H9 (cell line): Measurements from ENCODE around the gene SORCS2. TPM values are rescaled to one million over a fixed set of nuclear protein-coding genes. Genes with fewer than 3 reads are reported as not detected.

ENCODE experiments used
- DNase-seq: peaks from one replicate; pipeline ENCODE4 v3.0.0-alpha.2; 2017
- H2AFZ ChIP-seq: one replicate; pipeline ENCODE4 v1.6.1; 2013; ENCODE audit warnings: mild to moderate bottlenecking, low read length, control low read depth, moderate library complexity
- H2AK5ac ChIP-seq: 2 replicates; pipeline ENCODE4 v1.6.1; 2013; ENCODE audit warnings: low read length, control low read depth, mixed read lengths; ENCODE audit not compliant: insufficient read length
- H2BK120ac ChIP-seq: one replicate; pipeline ENCODE4 v1.6.1; 2013; ENCODE audit warnings: low read depth, mild to moderate bottlenecking, low read length, control low read depth, inconsistent platforms; ENCODE audit not compliant: poor library complexity, severe bottlenecking
- H2BK12ac ChIP-seq: 2 replicates; pipeline ENCODE4 v1.6.1; 2013; ENCODE audit warnings: low read length, control low read depth, mixed read lengths, low read depth; ENCODE audit not compliant: insufficient read length
- H2BK15ac ChIP-seq: 2 replicates; pipeline ENCODE4 v1.6.1; 2013; ENCODE audit warnings: low read depth, low read length, control low read depth
- H2BK20ac ChIP-seq: one replicate; pipeline ENCODE4 v1.6.1; 2013; ENCODE audit warnings: low read depth, mild to moderate bottlenecking, low read length, control low read depth, inconsistent platforms; ENCODE audit not compliant: poor library complexity, severe bottlenecking
- H2BK5ac ChIP-seq: 2 replicates; pipeline ENCODE4 v1.6.1; 2013; ENCODE audit warnings: low read length, control low read depth, mixed read lengths; ENCODE audit not compliant: insufficient read length
- H3K14ac ChIP-seq: 2 replicates; pipeline ENCODE4 v1.6.1; 2013; ENCODE audit warnings: low read length, control low read depth; ENCODE audit not compliant: insufficient read depth
- H3K18ac ChIP-seq: 2 replicates; pipeline ENCODE4 v1.6.1; 2013; ENCODE audit warnings: low read depth, mild to moderate bottlenecking, mixed read lengths, low read length, control low read depth; ENCODE audit not compliant: insufficient read length
- H3K23ac ChIP-seq: 2 replicates; pipeline ENCODE4 v1.6.1; 2013; ENCODE audit warnings: low read length, control low read depth, mixed read lengths, low read depth; ENCODE audit not compliant: insufficient read length
- H3K23me2 ChIP-seq: 2 replicates; pipeline ENCODE4 v1.6.1; 2013; ENCODE audit warnings: low read depth, mild to moderate bottlenecking, mixed read lengths, low read length, control low read depth; ENCODE audit not compliant: insufficient read length, poor library complexity, severe bottlenecking
- H3K27ac ChIP-seq: 2 replicates; pipeline ENCODE4 v1.5.1; 2013; ENCODE audit warnings: low read length, control low read depth, mixed read lengths, low read depth; ENCODE audit not compliant: insufficient read length
- H3K27me3 ChIP-seq: 2 replicates; pipeline ENCODE4 v1.6.1; 2013; ENCODE audit warnings: low read length, control low read depth, inconsistent platforms; ENCODE audit not compliant: insufficient read depth
- H3K4ac ChIP-seq: 2 replicates; pipeline ENCODE4 v1.6.1; 2013; ENCODE audit warnings: low read depth, mild to moderate bottlenecking, control low read depth, inconsistent platforms, low read length, moderate library complexity
- H3K4me1 ChIP-seq: 2 replicates; pipeline ENCODE4 v1.6.1; 2013; ENCODE audit warnings: low read length, control low read depth, inconsistent platforms; ENCODE audit not compliant: insufficient read depth
- H3K4me2 ChIP-seq: 2 replicates; pipeline ENCODE4 v1.6.1; 2013; ENCODE audit warnings: low read length, control low read depth, mixed read lengths; ENCODE audit not compliant: insufficient read length, insufficient read depth
- H3K56ac ChIP-seq: 2 replicates; pipeline ENCODE4 v1.6.1; 2013; ENCODE audit warnings: low read depth, mild to moderate bottlenecking, mixed read lengths, low read length, control low read depth; ENCODE audit not compliant: insufficient read length
- H3K79me1 ChIP-seq: 2 replicates; pipeline ENCODE4 v1.6.1; 2013; ENCODE audit warnings: low read depth, mild to moderate bottlenecking, moderate library complexity, low read length, control low read depth, inconsistent platforms; ENCODE audit not compliant: insufficient read depth, poor library complexity, severe bottlenecking
- H3K79me2 ChIP-seq: 2 replicates; pipeline ENCODE4 v1.6.1; 2013; ENCODE audit warnings: low read length, control low read depth, inconsistent platforms; ENCODE audit not compliant: insufficient read depth
- H3K9ac ChIP-seq: 2 replicates; pipeline ENCODE4 v1.6.1; 2013; ENCODE audit warnings: low read length, control low read depth, mixed read lengths; ENCODE audit not compliant: insufficient read length; ENCODE audit errors: extremely low read depth
- H3K9me3 ChIP-seq: one replicate; pipeline ENCODE4 v1.6.1; 2013; ENCODE audit warnings: low read depth, low read length, inconsistent platforms; ENCODE audit not compliant: control insufficient read depth
- H3T11ph ChIP-seq: one replicate; pipeline ENCODE4 v1.6.1; 2013; ENCODE audit warnings: mild to moderate bottlenecking, low read length, control low read depth, inconsistent platforms
- H4K20me1 ChIP-seq: one replicate; pipeline ENCODE4 v1.6.1; 2013; ENCODE audit not compliant: control insufficient read depth, insufficient read length, insufficient read depth
- H4K5ac ChIP-seq: 2 replicates; pipeline ENCODE4 v1.6.1; 2013; ENCODE audit warnings: low read depth, mild to moderate bottlenecking, mixed read lengths, low read length, control low read depth; ENCODE audit not compliant: insufficient read length
- H4K8ac ChIP-seq: replicated peaks from 2 replicates; pipeline ENCODE4 v1.6.1; 2013; ENCODE audit warnings: low read length, control low read depth, mixed read lengths, low read depth; ENCODE audit not compliant: insufficient read length
- H4K91ac ChIP-seq: 2 replicates; pipeline ENCODE4 v1.6.1; 2013; ENCODE audit warnings: low read depth, mild to moderate bottlenecking, moderate library complexity, mixed read lengths, low read length, control low read depth; ENCODE audit not compliant: insufficient read length
- H3K27ac Mint-ChIP-seq, 3 experiments: 2 replicates in 2 of 3; 3 replicates in 1 of 3; pipeline ENCODE4 v1.8.0; 2020 to 2021; ENCODE audit warnings: mixed read lengths in 3 of 3, mild to moderate bottlenecking in 1 of 3, moderate library complexity in 1 of 3
- H3K27me3 Mint-ChIP-seq: 2 replicates; pipeline ENCODE4 v1.8.0; 2021; ENCODE audit warnings: low read depth, mild to moderate bottlenecking, moderate library complexity, mixed read lengths
- H3K36me3 Mint-ChIP-seq, 3 experiments: 2 replicates in 2 of 3; 3 replicates in 1 of 3; pipeline ENCODE4 v1.8.0; 2020 to 2021; ENCODE audit warnings: low read depth in 3 of 3, mixed read lengths in 3 of 3; ENCODE audit not compliant: insufficient read depth in 1 of 3
- H3K4me1 Mint-ChIP-seq, 2 experiments: 2 replicates each; pipeline ENCODE4 v1.8.0; 2020; ENCODE audit warnings: mixed read lengths in 2 of 2
- H3K4me3 Mint-ChIP-seq, 2 experiments: 2 replicates in 1 of 2; 3 replicates in 1 of 2; pipeline ENCODE4 v1.8.0; 2020 to 2021; ENCODE audit warnings: mild to moderate bottlenecking in 2 of 2, mixed read lengths in 2 of 2, moderate library complexity in 1 of 2
- H3K9me3 Mint-ChIP-seq, 2 experiments: 2 replicates in 1 of 2; 3 replicates in 1 of 2; pipeline ENCODE4 v1.8.0; 2020; ENCODE audit warnings: mild to moderate bottlenecking in 2 of 2, mixed read lengths in 2 of 2, moderate library complexity in 1 of 2
- CTCF ChIP-seq: fragments of 200-600 bp; sonication (generic); conservative IDR thresholded peaks from 3 replicates; pipeline ENCODE4 v1.8.0; 2021; ENCODE audit warnings: antibody characterized with exemption, mild to moderate bottlenecking
- WGBS: extraction: QIAGEN DNeasy Blood & Tissue Kit; methylation state at CpG from one replicate; pipeline ENCODE4 v1.1.7; 2013; ENCODE audit warnings: missing lambda C conversion rate, low lambda C conversion rate, mixed read lengths; ENCODE audit not compliant: insufficient read length; ENCODE audit errors: extremely low coverage; 5-methylcytosine and 5-hydroxymethylcytosine counted together
- total RNA-seq: library from RNA; stranded (reverse); gene quantifications from 2 replicates; pipeline ENCODE4 v1.2.1, GENCODE V29; 2021

The SORCS2 gene
- total RNA-seq, 1 experiment from 2014 or later: 0.57 TPM

- Histone ChIP-seq H2AK5ac (no peak overlapping the region), H4K8ac (no peak overlapping the region), H3K23me2 (no peaks in the 10 kb centered on the region), H4K20me1 (no peaks in the 10 kb centered on the region), H2BK12ac (no peak overlapping the region), H3K14ac (no peak overlapping the region; the same call in 1 of the 2 replicates), H3K27ac (no peak overlapping the region), H2BK120ac (no peak overlapping the region), H3K4me1 (no peaks in the 10 kb centered on the region; the same call in 1 of the 2 replicates), H3K9ac (no peak overlapping the region), H3T11ph (no peak overlapping the region), H3K18ac (no peak overlapping the region), H3K4me2 (no peak overlapping the region), H3K9me3 (no peaks in the 10 kb centered on the region), H2AFZ (no peak overlapping the region), H2BK15ac (no peak overlapping the region), H3K79me1 (no peaks in the 10 kb centered on the region), H3K23ac (no peak overlapping the region), H4K5ac (no peak overlapping the region), H4K91ac (no peak overlapping the region), H2BK20ac (no peak overlapping the region), H3K27me3 (no peaks in the 10 kb centered on the region), H3K4ac (no peak overlapping the region), H3K79me2 (no peaks in the 10 kb centered on the region), H2BK5ac (no peak overlapping the region), H3K56ac (no peak overlapping the region)
- Mint-ChIP-seq H3K36me3 (no peaks in the 10 kb centered on the region), H3K9me3 (no peaks in the 10 kb centered on the region), H3K4me1 (peaks cover 26 to 31% of the 10 kb centered on the region in 2 experiments), H3K27ac (no peak overlapping the region), H3K27me3 (no peaks in the 10 kb centered on the region; the same call in 1 of the 2 replicates), H3K4me3 (no peak overlapping the region)
- WGBS: no CpG with 5 or more reads among the region's 4 CpGs
- DNase-seq: no peak
- no peak for TF ChIP-seq CTCF
These were observed 266.1 kb downstream of the SORCS2 start for GRCh38 chr4:7458477-7458876.
